OCI-LY7 (cell line): ENCODE measurements around the gene CEP192. TPM values are rescaled to one million over a fixed set of nuclear protein-coding genes. Genes with fewer than 3 reads are reported as not detected.

Experiments
- BruUV-seq: library from RNA; stranded (reverse); fragments of 400-500 nt; replicated peaks from 2 replicates; lab custom pipeline; 2021; lab: Mats Ljungman, UMichigan
- CTCF ChIA-PET: fragments of 300-600 bp; sonication (Branson Sonifier 250); formaldehyde crosslinking; loops from one replicate; lab custom pipeline; 2022; ENCODE audit warnings: antibody characterized with exemption; ENCODE audit not compliant: unreplicated experiment; lab: Charles Lee
- POLR2A ChIA-PET: fragments of 300-600 bp; sonication (Branson Sonifier 250); formaldehyde crosslinking; loops from one replicate; lab custom pipeline; 2022; ENCODE audit warnings: antibody characterized with exemption; lab: Charles Lee
- DNase-seq: peaks from one replicate; pipeline ENCODE4 v3.0.0-alpha.2; 2015; ENCODE audit warnings: low spot score
- H2AFZ ChIP-seq: fragments of 200-600 bp; sonication (generic), shearing (Covaris generic); 2 replicates; pipeline ENCODE4 v1.6.1; 2014; ENCODE audit warnings: mild to moderate bottlenecking, antibody characterized with exemption, low read length, moderate library complexity
- H3K27ac ChIP-seq: fragments of 200-600 bp; sonication (generic); 2 replicates; pipeline ENCODE4 v1.5.1; 2014; ENCODE audit warnings: mixed run types, low read depth, mild to moderate bottlenecking, moderate library complexity, low read length, inconsistent platforms; ENCODE audit not compliant: poor library complexity, severe bottlenecking
- H3K36me3 ChIP-seq: fragments of 200-600 bp; sonication (generic); 2 replicates; pipeline ENCODE4 v1.6.1; 2014; ENCODE audit warnings: mild to moderate bottlenecking, antibody characterized with exemption, low read length, moderate library complexity, mixed read lengths; ENCODE audit not compliant: insufficient read depth
- H3K4me1 ChIP-seq: fragments of 200-600 bp; sonication (generic); 2 replicates; pipeline ENCODE4 v1.5.1; 2014; ENCODE audit warnings: mild to moderate bottlenecking, low read length; ENCODE audit not compliant: insufficient read depth, poor library complexity, severe bottlenecking
- H3K4me2 ChIP-seq: fragments of 200-600 bp; sonication (generic); 2 replicates; pipeline ENCODE4 v1.6.1; 2014; ENCODE audit warnings: mild to moderate bottlenecking, low read length
- H3K4me3 ChIP-seq: fragments of 200-600 bp; sonication (generic); 2 replicates; pipeline ENCODE4 v1.5.1; 2014; ENCODE audit warnings: mild to moderate bottlenecking, low read depth, low read length; ENCODE audit not compliant: poor library complexity, severe bottlenecking
- H3K79me2 ChIP-seq: fragments of 200-600 bp; sonication (generic); 2 replicates; pipeline ENCODE4 v1.6.1; 2016; ENCODE audit warnings: low read depth, mild to moderate bottlenecking, low read length, moderate library complexity, mixed read lengths; ENCODE audit not compliant: insufficient read depth
- H3K9me2 ChIP-seq: fragments of 200-600 bp; sonication (generic); 2 replicates; pipeline ENCODE4 v1.6.1; 2016; ENCODE audit warnings: mild to moderate bottlenecking, low read length, mixed read lengths; ENCODE audit not compliant: insufficient read depth
- H3K9me3 ChIP-seq: fragments of 200-600 bp; sonication (generic); 2 replicates; pipeline ENCODE4 v1.6.1; 2014; ENCODE audit warnings: mild to moderate bottlenecking, mixed run types, low read length, mixed read lengths
- H4K20me1 ChIP-seq: fragments of 200-600 bp; sonication (generic); 2 replicates; pipeline ENCODE4 v1.6.1; 2014; ENCODE audit warnings: mild to moderate bottlenecking, antibody characterized with exemption, low read length, moderate library complexity, mixed read lengths; ENCODE audit not compliant: insufficient read depth
- CTCF ChIP-seq: fragments of 200-600 bp; sonication (generic); conservative IDR thresholded peaks from 2 replicates; pipeline ENCODE4 v1.5.1; 2014; ENCODE audit warnings: mild to moderate bottlenecking, antibody characterized with exemption, low read length, moderate library complexity, mixed read lengths
- EZH2phosphoT487 ChIP-seq: fragments of 200-600 bp; sonication (generic); IDR thresholded peaks from 2 replicates; pipeline ENCODE4 v1.6.1; 2018; ENCODE audit warnings: low read depth, borderline replicate concordance, mild to moderate bottlenecking, mixed run types, antibody characterized with exemption, low read length, moderate library complexity, mixed read lengths
- intact Hi-C: fragments of 100-400 bp; cut with micrococcal nuclease; formaldehyde crosslinking; loops from one replicate; pipeline ENCODE4 v1.10.0; 2022; ENCODE audit not compliant: unreplicated experiment
- total RNA-seq, 2 experiments: library from RNA; depleted of rRNA in 1 of 2; stranded (reverse); fragments of >200 nt in 1 of 2; shearing (Covaris generic) in 1 of 2; gene quantifications; 2 replicates each; pipeline ENCODE4 v1.2.3, GENCODE V29; 2014 to 2022

The CEP192 gene
- total RNA-seq, 2 experiments from 2014 or later: 55.5 to 59.9 TPM

- TF ChIP-seq CTCF (no peak), EZH2phosphoT487 (no peak)
- H4K20me1 ChIP-seq: no peaks in the 10 kb centered on the region
- no peak overlapping the region for H3K4me2 ChIP-seq
- H3K9me3 ChIP-seq: 0 out of 2 replicates have a peak, but pooled peaks cover 5% of the 10 kb centered on the region
- intact Hi-C loops: loop anchor here (10.0 kb wide), 1 partner anchor 380 kb away; no protein-coding TSS in a partner anchor
- H3K4me1 ChIP-seq: no peaks in the 10 kb centered on the region
- DNase-seq: no peak
- no TSS peak for BruUV-seq
- no peak overlapping the region for H3K4me3 ChIP-seq
- POLR2A ChIA-PET: interaction anchor here (0.7 kb wide), 1 partner anchor 20 kb away, joined by 3 read pairs; no protein-coding TSS in a partner anchor
- H3K27ac ChIP-seq: no peak overlapping the region
- CTCF ChIA-PET: no interaction called here
- H2AFZ ChIP-seq: no peak overlapping the region
- H3K79me2 ChIP-seq: no peaks in the 10 kb centered on the region
- H3K9me2 ChIP-seq: no peaks in the 10 kb centered on the region
- H3K36me3 ChIP-seq: peaks cover 100% of the 10 kb centered on the region
Observed at GRCh38 chr18:13105059-13105458, 113.9 kb downstream of the CEP192 start.

DNA sequence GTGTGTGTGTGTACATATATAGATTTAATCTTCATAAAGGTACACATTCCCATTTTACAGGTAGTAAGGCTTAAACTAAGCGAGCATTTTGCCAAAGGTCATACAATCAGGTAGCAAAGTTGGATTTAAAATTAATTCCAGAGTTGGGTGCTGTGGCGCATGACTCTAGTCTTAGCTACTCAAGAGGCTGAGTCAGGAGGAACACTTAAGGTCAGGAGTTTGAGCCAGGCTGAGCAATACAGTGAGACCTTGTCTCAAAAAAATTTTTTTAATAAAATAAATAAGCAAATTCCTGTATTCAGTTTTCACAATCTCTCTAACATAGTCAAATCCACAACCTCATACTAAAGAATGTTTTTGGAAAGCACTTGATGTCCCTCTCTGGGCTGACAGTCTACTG is 115.9 kb downstream of the CEP192 start:
- H3K4me1 ChIP-seq: no peaks in the 10 kb centered on the region
- TF ChIP-seq CTCF: no peak
- no peak for TF ChIP-seq EZH2phosphoT487
- H3K36me3 ChIP-seq: peaks cover 99% of the 10 kb centered on the region
- H3K4me2 ChIP-seq: no peak overlapping the region
- no peaks in the 10 kb centered on the region for H3K9me2 ChIP-seq
- DNase-seq: no peak
- POLR2A ChIA-PET: interaction anchor here (0.5 kb wide), 1 partner anchor 52 kb away, joined by 3 read pairs; no protein-coding TSS in a partner anchor
- CTCF ChIA-PET: no interaction called here
- no peak overlapping the region for H2AFZ ChIP-seq
- intact Hi-C loops: loop anchor here (10.0 kb wide), 1 partner anchor 382 kb away; no protein-coding TSS in a partner anchor
- no peaks in the 10 kb centered on the region for H3K79me2 ChIP-seq
- no peak overlapping the region for H3K27ac ChIP-seq
- no TSS peak for BruUV-seq
- no peaks in the 10 kb centered on the region for H4K20me1 ChIP-seq
- 0 out of 2 replicates have a peak, but pooled peaks cover 5% of the 10 kb centered on the region for H3K9me3 ChIP-seq
- no peak overlapping the region for H3K4me3 ChIP-seq

DNA sequence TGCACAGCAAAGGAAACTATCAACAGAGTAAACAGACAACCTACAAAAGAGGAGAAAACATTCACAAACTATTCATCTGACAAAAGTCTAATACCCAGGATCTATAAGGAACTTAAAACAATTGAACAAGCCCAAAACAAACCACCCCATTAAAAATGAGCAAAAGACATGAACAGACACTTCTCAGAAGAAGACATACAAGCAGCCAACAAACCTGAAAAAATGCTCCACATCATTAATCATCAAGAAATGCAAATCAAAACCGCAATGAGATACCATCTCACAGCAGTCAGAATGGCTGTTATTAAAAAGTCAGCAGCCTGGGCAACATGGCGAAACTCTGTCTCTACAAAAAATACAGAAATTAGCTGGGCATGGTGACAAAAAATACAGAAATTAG is 117.2 kb downstream of the CEP192 start:
- Histone ChIP-seq H3K4me3 (no peak overlapping the region), H3K79me2 (no peaks in the 10 kb centered on the region), H2AFZ (no peak overlapping the region), H3K4me2 (no peak overlapping the region), H4K20me1 (no peaks in the 10 kb centered on the region), H3K36me3 (peaks cover 99% of the 10 kb centered on the region), H3K27ac (no peak overlapping the region), H3K9me3 (0 out of 2 replicates have a peak, but pooled peaks cover 5% of the 10 kb centered on the region), H3K9me2 (no peaks in the 10 kb centered on the region), H3K4me1 (no peaks in the 10 kb centered on the region)
- intact Hi-C loops: loop anchor here (10.0 kb wide), 1 partner anchor 384 kb away; no protein-coding TSS in a partner anchor
- TF ChIP-seq CTCF (no peak), EZH2phosphoT487 (no peak)
- no TSS peak for BruUV-seq
- ChIA-PET POLR2A (interaction anchor here (0.7 kb wide), 1 partner anchor 19 kb away, joined by 3 read pairs; no protein-coding TSS in a partner anchor), CTCF (no interaction called here)
- no peak for DNase-seq
